Inflammatory macrophage treated with lipopolysaccharide for 1 hour (primary cell): Measurements from ENCODE around the gene DDX54.
"Not testable (repeated sequence)": the region's sequence is repeated elsewhere in the genome, so short reads cannot be mapped to it uniquely, and the experiment has no call there.

Experiments
- DNase-seq, 2 donors: peaks; one replicate each; pipeline ENCODE4 v3.0.0-alpha.2; 2020 to 2022

Gene DDX54

GRCh38 chr12:113220593-113221180 lies 35.4 kb upstream of the DDX54 start:
- no peak for DNase-seq

- no peak for DNase-seq
Measured at GRCh38 chr12:113216027-113216426, 30.7 kb upstream of the DDX54 start.

DNA sequence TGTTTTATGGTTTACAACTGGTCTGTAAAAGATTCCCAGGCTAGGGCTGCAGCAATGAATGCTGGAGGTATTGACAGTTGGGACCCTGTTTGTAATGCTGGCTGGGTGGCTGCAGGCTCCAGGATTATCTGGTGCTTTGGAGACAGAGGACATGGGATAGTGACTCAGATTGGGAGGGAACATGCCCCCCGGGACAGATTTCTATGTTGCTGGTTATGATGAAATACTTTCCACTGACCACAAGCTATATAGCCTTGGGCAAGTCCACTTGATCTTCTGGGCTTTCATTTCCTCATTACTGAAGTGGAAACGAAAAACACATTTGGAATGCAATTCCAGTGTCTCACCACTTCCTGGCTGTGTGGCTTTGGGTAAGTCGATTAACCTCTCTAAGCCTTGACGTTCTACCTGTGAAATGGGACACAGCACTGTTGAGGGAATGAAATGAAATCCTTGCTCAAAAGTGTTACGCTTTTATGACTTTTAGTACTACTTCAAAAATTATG lies 29.7 kb upstream of the DDX54 start:
- DNase-seq, result peak; percentile 91 to 97

DNA sequence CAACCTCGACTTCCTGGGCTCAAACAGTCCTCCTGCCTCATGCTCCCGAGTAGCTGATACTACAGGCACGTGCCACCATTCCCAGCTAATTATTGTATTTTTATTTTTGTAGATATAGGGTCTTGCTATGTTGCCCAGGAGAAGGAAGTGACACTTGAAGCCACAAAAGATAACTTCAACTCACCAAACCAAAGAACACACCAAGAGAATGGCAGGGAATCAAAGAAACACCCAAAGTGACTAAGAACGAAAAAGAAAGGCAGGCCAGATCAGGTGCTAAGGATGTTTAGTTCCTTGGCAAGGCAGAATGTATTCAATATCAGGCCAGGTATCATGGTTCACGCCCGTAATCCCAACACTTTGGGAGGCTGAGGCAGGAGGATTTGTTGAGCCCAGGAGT lies 25.9 kb upstream of the DDX54 start:
- DNase-seq, result no peak

DNA sequence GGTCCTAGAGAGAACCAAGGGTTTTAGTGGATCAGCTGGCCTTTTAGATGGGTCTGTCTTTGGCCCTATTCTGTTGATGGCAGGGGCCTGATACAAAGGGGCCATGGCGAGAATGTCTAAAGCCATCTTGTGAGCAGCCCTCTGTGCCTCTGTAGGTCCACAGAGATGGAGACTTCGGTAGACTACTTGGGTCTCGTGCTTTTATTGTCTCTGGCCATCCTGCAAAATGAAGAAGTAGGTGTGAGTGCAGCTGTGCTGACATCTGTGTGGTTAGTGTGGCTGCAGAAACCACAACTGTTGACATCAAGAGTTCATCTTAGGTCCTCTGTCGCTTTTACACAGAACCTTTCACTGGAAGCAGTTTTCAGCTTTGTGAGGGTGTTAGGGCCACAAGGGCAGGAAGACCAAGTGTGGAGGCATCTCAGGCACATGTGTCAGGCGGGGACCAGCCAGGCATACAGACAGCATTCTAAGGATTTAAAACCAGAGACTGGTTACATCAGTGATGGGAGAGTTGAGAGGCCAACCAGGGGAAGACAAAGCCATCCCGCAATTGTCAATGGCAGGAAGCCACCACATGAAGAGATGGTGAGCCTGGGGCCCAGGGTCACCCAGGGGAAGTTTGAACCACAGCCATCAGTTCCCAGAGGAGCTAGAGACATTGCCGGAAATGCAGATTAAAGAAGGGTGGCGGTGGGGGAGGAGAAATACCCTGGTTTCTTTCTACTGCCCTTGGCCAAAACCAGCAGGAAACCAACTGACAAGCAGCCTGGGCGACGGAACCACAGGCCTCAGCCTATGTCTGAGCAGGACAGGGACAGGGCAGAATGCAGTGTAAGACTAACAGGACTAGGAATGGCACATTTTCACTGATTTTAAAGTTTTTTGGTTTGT lies 23.0 kb upstream of the DDX54 start:
- peak; percentile 70 to 77 for DNase-seq

GRCh38 chr12:113207613-113208040 lies 22.3 kb upstream of the DDX54 start:
- no peak for DNase-seq

GRCh38 chr12:113206802-113207201 lies 21.5 kb upstream of the DDX54 start:
- not testable (repeated sequence) for DNase-seq

DNA sequence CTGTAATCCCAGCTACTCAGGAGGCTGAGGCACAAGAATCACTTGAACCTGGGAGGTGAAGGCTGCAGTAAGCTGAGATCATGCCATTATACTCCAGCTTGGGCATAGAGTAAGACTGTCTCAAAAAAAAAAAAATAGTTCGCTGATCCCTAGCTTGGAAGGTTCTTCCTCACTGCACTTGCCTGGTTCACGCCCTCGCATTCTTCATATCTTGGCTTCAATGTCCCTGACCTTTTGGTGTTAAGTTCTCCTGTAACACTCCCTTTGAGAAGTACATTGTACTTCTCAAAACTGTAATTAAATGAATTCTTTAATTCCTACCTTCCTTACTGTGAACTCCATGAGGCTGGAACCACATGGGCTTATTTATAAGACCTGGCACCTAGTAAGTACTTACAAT lies 19.5 kb upstream of the DDX54 start:
- DNase-seq, result no peak

DNA sequence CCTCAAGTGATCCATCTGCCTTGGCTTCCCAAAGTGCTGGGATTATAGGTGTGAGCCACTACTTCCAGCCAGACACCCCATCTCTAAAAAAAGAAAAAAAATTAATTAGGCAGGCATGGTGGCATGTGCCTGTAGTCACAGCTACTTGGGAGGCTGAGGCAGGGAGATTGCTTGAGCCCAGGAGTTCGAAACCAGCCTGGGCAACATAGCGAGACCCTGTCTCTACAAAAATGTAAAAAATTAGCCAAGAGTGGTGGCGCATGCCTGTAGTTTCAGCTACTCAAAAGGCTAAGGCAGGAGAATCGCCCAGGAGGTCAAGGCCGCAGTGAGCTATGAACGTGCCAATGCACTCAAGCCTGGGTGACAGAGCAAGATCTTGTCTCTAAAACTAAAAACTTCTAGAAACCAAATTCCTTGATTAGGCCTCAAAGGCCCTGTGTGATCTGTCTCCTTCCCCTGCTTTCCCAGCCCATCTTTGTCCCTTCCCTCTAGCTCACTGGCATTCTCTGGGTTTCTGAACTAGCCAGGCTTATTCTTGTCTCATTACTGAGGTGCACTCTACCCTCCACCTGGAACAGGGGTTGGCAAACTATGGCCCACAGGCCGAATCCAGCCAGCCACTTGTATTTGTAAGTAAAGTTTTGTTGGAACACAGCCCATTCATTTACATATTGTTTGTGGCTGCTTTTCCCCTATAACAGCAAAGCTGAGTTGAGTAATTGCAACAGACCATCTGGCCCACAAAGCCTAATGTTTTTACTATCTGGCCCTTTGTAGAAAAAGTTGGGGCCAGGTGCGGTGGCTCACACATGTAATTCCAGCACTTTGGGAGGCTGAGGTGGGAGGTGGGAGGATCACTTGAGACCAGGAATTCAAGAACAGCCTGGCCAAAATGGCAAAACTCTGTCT lies 18.8 kb upstream of the DDX54 start:
- peak in 1 of 2 donors; percentile 36 for DNase-seq

DNA sequence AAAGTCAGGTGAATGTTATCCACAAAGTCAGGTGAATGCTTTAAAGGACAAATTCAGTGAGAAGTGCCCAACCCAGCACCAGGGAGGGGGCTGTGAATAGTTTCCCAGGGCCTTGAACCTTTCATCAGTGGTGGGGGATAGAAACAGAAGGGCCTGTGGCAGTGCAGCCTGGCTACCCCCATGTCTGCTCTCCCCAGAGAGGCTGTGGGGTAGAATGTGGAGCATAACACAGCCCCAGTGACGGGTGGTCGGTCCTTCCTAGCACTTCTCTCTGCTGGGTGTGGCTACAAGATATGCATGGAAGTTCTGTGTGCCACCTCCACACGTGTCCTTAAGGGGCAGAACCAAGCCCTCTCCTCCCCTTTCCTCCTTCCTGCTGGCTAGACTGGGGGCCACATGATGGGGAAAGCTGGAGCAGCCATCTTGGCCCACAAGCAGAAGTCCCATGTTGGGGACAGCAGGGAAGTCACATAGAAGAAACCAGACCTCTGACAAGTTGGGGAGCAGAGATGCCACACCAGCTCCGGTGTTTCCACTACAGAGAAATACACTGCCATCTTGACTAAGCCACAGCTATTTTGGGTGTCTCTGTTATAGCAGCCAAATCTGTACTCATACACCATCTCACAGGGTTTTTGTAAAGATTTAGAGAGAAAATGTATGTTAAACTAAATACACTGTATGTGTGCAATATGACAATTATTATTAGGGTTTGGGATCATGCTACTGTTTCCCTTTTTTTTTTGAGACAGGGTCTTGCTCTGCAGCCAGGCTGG lies 17.2 kb upstream of the DDX54 start:
- DNase-seq, result no peak

- DNase-seq, result no peak
Measured at GRCh38 chr12:113201187-113202177, 16.2 kb upstream of the DDX54 start.

GRCh38 chr12:113200021-113200797 lies 14.9 kb upstream of the DDX54 start:
- DNase-seq, result peak in 1 of 2 donors; percentile 35

GRCh38 chr12:113198296-113198695 lies 13.0 kb upstream of the DDX54 start:
- no peak for DNase-seq

GRCh38 chr12:113197518-113198077 lies 12.3 kb upstream of the DDX54 start:
- DNase-seq, result no peak

- DNase-seq, result peak; percentile 67 to 85
Measured at GRCh38 chr12:113196990-113197389, 11.7 kb upstream of the DDX54 start.

GRCh38 chr12:113196582-113196981 lies 11.3 kb upstream of the DDX54 start:
- no peak for DNase-seq

- DNase-seq, result no peak
Measured at GRCh38 chr12:113195598-113195997, 10.3 kb upstream of the DDX54 start.

DNA sequence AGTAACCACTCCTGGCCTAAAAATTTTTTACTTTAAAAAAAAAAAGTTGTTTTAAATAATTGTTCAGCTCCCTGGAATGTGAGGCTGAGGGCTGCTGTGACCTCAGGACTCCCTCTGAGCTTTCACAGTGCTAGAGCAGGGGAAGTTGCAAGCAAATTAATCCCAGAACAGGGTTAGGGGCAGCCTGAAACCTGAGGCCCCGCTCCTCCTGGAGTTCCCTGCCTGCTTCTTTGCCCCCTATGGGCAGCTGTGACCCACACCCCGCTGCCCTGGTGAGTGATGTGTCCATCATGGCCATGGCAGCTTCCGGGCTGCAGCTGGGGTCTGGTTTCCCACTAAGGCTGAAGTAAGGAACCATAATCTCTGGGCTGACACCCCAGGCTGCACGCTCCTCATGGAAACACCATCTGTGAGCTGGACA lies 9.7 kb upstream of the DDX54 start:
- DNase-seq, result no peak

- no peak for DNase-seq
Measured at GRCh38 chr12:113191227-113191626, 5.9 kb upstream of the DDX54 start.

- no peak for DNase-seq
Measured at GRCh38 chr12:113190761-113191160, 5.5 kb upstream of the DDX54 start.
